SHP77 treated with DMSO at 0.1 percent for 48 hours (cell line): ENCODE measurements around the gene CHMP2B.

ENCODE experiments used
- DNase-seq: peaks from one replicate; lab custom pipeline; 2025; lab: John Stamatoyannopoulos, UW

The CHMP2B gene

GRCh38 chr3:87227104-87227834, at the start of gene CHMP2B:
Gene CHMP2B (plus strand): TSS chr3:87227309. CDS start chr3:87227523, 214 bp downstream.
- DNase-seq, result peak; percentile 78

- no peak for DNase-seq
Observed at GRCh38 chr3:87179642-87180041, 47.5 kb upstream of the CHMP2B start.

- DNase-seq, result no peak
Observed at GRCh38 chr3:87181551-87181950, 45.6 kb upstream of the CHMP2B start.

- DNase-seq, result no peak
Observed at GRCh38 chr3:87182023-87182422, 45.1 kb upstream of the CHMP2B start.

GRCh38 chr3:87186608-87187159, 40.4 kb upstream of the CHMP2B start:
- DNase-seq, result no peak

- no peak for DNase-seq
Observed at GRCh38 chr3:87191175-87191574, 35.9 kb upstream of the CHMP2B start.

- DNase-seq, result no peak
Observed at GRCh38 chr3:87191641-87192040, 35.5 kb upstream of the CHMP2B start.

GRCh38 chr3:87196879-87197278, 30.2 kb upstream of the CHMP2B start:
- no peak for DNase-seq

- no peak for DNase-seq
Observed at GRCh38 chr3:87197531-87197930, 29.6 kb upstream of the CHMP2B start.

GRCh38 chr3:87198774-87199173, 28.3 kb upstream of the CHMP2B start:
- no peak for DNase-seq

- DNase-seq, result no peak
Observed at GRCh38 chr3:87199628-87200027, 27.5 kb upstream of the CHMP2B start.

GRCh38 chr3:87200060-87200647, 27.0 kb upstream of the CHMP2B start:
- no peak for DNase-seq

- DNase-seq, result no peak
Observed at GRCh38 chr3:87201727-87202126, 25.4 kb upstream of the CHMP2B start.

GRCh38 chr3:87203809-87204208, 23.3 kb upstream of the CHMP2B start:
- DNase-seq, result no peak

GRCh38 chr3:87206070-87206469, 21.0 kb upstream of the CHMP2B start:
- no peak for DNase-seq

- no peak for DNase-seq
Observed at GRCh38 chr3:87206635-87207034, 20.5 kb upstream of the CHMP2B start.

GRCh38 chr3:87207460-87207859, 19.6 kb upstream of the CHMP2B start:
- no peak for DNase-seq

- DNase-seq, result no peak
Observed at GRCh38 chr3:87209111-87209510, 18.0 kb upstream of the CHMP2B start.

- no peak for DNase-seq
Observed at GRCh38 chr3:87218560-87218959, 8.5 kb upstream of the CHMP2B start.

GRCh38 chr3:87219611-87220010, 7.5 kb upstream of the CHMP2B start:
- DNase-seq, result no peak

GRCh38 chr3:87225659-87226058, 1.4 kb upstream of the CHMP2B start:
- no peak for DNase-seq

- no peak for DNase-seq
Observed at GRCh38 chr3:87227835-87228144, 681 bp downstream of the CHMP2B start.

- DNase-seq, result no peak
Observed at GRCh38 chr3:87228316-87228715, 1.2 kb downstream of the CHMP2B start.

GRCh38 chr3:87229113-87229512, 2.0 kb downstream of the CHMP2B start:
- DNase-seq, result no peak
